OCI-LY1 (cell line): ENCODE results near the gene FARS2.
A peak's percentile ranks its signal among the peaks of the same experiment; 100 is the strongest.

ENCODE experiments used
- CTCF ChIP-seq: fragments of 200-600 bp; sonication (generic), shearing (Covaris generic); IDR thresholded peaks from 2 replicates; pipeline ENCODE4 v1.5.1; 2017; ENCODE audit warnings: mild to moderate bottlenecking, antibody characterized with exemption, low read length, moderate library complexity, mixed read lengths
- EZH2 ChIP-seq: fragments of 200-600 bp; sonication (generic), shearing (Covaris generic); IDR thresholded peaks from 2 replicates; pipeline ENCODE4 v1.8.0; 2017; ENCODE audit warnings: borderline replicate concordance, mixed run types, mild to moderate bottlenecking, antibody characterized with exemption, low read length, moderate library complexity, mixed read lengths

- TF ChIP-seq CTCF (peak; percentile 63), EZH2 (no peak)
These were observed 118.4 kb downstream of the FARS2 start for GRCh38 chr6:5379647-5380242.
